SK-N-MC (cell line): ENCODE data around the gene CHRNA5.

Source experiments
- EZH2 ChIP-seq: fragments of 200-600 bp; sonication (generic); IDR thresholded peaks from one replicate; pipeline ENCODE4 v1.6.1; 2017; ENCODE audit warnings: antibody characterized with exemption
- POLR2AphosphoS5 ChIP-seq: IDR thresholded peaks from 2 replicates; pipeline ENCODE4 v1.6.1; 2012; ENCODE audit warnings: mild to moderate bottlenecking, low read depth, low read length, borderline replicate concordance

DNA sequence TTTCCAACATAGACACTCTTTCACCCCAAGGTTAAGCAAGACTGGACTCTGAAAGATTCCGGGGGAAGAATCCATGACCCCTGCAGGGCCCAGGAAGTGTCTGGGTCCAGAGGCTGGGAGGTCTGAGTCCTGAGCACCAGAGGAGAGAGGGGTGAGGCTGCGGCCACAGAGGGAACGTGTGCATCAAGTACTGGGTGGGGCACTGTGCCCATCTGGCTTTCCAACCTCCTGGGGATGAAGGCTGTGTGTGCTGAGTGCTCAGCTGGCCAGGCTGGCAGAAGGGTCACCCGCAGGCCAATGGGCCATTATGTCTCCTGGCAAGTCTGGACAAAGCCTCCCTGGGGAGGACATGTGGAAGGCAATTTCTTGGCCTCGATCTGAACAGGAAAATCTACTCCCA is 52.2 kb downstream of the CHRNA5 start:
- TF ChIP-seq POLR2AphosphoS5 (no peak), EZH2 (no peak)
